Liver (tissue), 3 donors: ENCODE measurements around the gene LZIC.

ENCODE experiments used
- EGR1 ChIP-seq, 2 donors: IDR thresholded peaks; 2 replicates each; pipeline ENCODE4 v1.6.1; 2016 to 2018; ENCODE audit warnings: antibody characterized with exemption in 2 of 2, low read depth in 2 of 2
- FOXA1 ChIP-seq: IDR thresholded peaks from 2 replicates; pipeline ENCODE4 v1.6.1; 2016; ENCODE audit warnings: antibody characterized with exemption
- JUND ChIP-seq, 2 donors: IDR thresholded peaks; 2 replicates each; pipeline ENCODE4 v1.6.1; 2016; ENCODE audit warnings: antibody characterized with exemption in 2 of 2
- RAD21 ChIP-seq, 2 donors: IDR thresholded peaks; 2 replicates each; pipeline ENCODE4 v1.6.1; 2016; ENCODE audit warnings: antibody characterized with exemption in 2 of 2, mild to moderate bottlenecking in 2 of 2
- TAF1 ChIP-seq: conservative IDR thresholded peaks from 2 replicates; pipeline ENCODE4 v1.6.1; 2016; ENCODE audit warnings: antibody characterized with exemption, mild to moderate bottlenecking
- YY1 ChIP-seq: IDR thresholded peaks from 2 replicates; pipeline ENCODE4 v1.6.1; 2016; ENCODE audit warnings: antibody characterized with exemption, mild to moderate bottlenecking
- TF ChIP-seq, protein P1 (sequence below): fragments of 150-350 bp; IDR thresholded peaks from 2 replicates; pipeline ENCODE4 v1.5.1; 2017; ENCODE audit warnings: improper control_type of control experiment, low read depth, low read length; ENCODE audit not compliant: missing input control
- TF ChIP-seq, protein P2 (sequence below): IDR thresholded peaks from 2 replicates; pipeline ENCODE4 v1.6.1; 2016; ENCODE audit warnings: antibody characterized with exemption, mild to moderate bottlenecking
- TF ChIP-seq, protein P3 (sequence below): IDR thresholded peaks from 2 replicates; pipeline ENCODE4 v1.6.1; 2016; ENCODE audit warnings: antibody characterized with exemption
- TF ChIP-seq, protein P4 (sequence below): IDR thresholded peaks from 2 replicates; pipeline ENCODE4 v1.6.1; 2016; ENCODE audit warnings: antibody characterized with exemption
- donor health status: healthy.
- donor health status: healthy.

DNA sequence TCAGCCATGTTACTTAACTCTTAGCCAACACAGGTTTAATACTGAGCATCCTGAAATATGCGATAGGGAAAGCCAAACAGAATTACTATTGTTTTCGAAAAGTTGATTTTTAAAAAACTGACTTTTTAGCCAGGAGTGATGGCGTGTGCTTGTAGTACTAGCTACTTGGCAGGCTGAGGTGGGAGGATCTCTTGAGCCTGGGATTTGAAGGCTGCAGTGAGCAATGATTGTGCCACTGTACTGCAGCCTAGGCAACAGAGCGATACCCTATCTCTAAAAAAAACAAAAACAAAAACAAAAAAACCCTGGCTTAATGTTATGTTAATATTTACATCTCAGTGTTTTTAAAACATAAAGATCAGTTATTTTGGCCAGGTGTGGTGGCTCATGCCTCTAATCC is 16.8 kb upstream of the LZIC start:
- TF ChIP-seq, protein P1, sequence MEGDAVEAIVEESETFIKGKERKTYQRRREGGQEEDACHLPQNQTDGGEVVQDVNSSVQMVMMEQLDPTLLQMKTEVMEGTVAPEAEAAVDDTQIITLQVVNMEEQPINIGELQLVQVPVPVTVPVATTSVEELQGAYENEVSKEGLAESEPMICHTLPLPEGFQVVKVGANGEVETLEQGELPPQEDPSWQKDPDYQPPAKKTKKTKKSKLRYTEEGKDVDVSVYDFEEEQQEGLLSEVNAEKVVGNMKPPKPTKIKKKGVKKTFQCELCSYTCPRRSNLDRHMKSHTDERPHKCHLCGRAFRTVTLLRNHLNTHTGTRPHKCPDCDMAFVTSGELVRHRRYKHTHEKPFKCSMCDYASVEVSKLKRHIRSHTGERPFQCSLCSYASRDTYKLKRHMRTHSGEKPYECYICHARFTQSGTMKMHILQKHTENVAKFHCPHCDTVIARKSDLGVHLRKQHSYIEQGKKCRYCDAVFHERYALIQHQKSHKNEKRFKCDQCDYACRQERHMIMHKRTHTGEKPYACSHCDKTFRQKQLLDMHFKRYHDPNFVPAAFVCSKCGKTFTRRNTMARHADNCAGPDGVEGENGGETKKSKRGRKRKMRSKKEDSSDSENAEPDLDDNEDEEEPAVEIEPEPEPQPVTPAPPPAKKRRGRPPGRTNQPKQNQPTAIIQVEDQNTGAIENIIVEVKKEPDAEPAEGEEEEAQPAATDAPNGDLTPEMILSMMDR, result no peak
- TF ChIP-seq RAD21 (IDR thresholded peaks at IDR 0.05), result no peak
- no peak for TF ChIP-seq JUND (IDR thresholded peaks at IDR 0.05)
- TF ChIP-seq, protein P2, sequence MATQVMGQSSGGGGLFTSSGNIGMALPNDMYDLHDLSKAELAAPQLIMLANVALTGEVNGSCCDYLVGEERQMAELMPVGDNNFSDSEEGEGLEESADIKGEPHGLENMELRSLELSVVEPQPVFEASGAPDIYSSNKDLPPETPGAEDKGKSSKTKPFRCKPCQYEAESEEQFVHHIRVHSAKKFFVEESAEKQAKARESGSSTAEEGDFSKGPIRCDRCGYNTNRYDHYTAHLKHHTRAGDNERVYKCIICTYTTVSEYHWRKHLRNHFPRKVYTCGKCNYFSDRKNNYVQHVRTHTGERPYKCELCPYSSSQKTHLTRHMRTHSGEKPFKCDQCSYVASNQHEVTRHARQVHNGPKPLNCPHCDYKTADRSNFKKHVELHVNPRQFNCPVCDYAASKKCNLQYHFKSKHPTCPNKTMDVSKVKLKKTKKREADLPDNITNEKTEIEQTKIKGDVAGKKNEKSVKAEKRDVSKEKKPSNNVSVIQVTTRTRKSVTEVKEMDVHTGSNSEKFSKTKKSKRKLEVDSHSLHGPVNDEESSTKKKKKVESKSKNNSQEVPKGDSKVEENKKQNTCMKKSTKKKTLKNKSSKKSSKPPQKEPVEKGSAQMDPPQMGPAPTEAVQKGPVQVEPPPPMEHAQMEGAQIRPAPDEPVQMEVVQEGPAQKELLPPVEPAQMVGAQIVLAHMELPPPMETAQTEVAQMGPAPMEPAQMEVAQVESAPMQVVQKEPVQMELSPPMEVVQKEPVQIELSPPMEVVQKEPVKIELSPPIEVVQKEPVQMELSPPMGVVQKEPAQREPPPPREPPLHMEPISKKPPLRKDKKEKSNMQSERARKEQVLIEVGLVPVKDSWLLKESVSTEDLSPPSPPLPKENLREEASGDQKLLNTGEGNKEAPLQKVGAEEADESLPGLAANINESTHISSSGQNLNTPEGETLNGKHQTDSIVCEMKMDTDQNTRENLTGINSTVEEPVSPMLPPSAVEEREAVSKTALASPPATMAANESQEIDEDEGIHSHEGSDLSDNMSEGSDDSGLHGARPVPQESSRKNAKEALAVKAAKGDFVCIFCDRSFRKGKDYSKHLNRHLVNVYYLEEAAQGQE, result no peak
- TF ChIP-seq TAF1, result no peak
- TF ChIP-seq, protein P3, sequence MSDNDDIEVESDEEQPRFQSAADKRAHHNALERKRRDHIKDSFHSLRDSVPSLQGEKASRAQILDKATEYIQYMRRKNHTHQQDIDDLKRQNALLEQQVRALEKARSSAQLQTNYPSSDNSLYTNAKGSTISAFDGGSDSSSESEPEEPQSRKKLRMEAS, result no peak
- TF ChIP-seq EGR1 (IDR thresholded peaks at IDR 0.05; ENCODE audit: low read depth in 2 of 2), result no peak
- TF ChIP-seq FOXA1, result no peak
- no peak for TF ChIP-seq YY1
- TF ChIP-seq, protein P4, sequence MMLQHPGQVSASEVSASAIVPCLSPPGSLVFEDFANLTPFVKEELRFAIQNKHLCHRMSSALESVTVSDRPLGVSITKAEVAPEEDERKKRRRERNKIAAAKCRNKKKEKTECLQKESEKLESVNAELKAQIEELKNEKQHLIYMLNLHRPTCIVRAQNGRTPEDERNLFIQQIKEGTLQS, result no peak
